GM06990 (cell line): ENCODE measurements around the gene SPECC1L.

Experiments
- DNase-seq: peaks from one replicate; pipeline ENCODE4 v3.0.0-alpha.2; 2011; ENCODE audit not compliant: insufficient read length; ENCODE audit errors: extremely low read depth
- H3K27me3 ChIP-seq: replicated peaks from 2 replicates; pipeline ENCODE4 v1.6.0; 2011; ENCODE audit warnings: low read length; ENCODE audit not compliant: control insufficient read depth, insufficient read depth
- H3K36me3 ChIP-seq: 2 replicates; pipeline ENCODE4 v1.5.1; 2011; ENCODE audit warnings: low read length; ENCODE audit not compliant: control insufficient read depth, insufficient read depth
- H3K4me3 ChIP-seq: replicated peaks from 2 replicates; pipeline ENCODE4 v1.5.1; 2011; ENCODE audit warnings: low read depth, mild to moderate bottlenecking, control low read depth, low read length
- TF ChIP-seq, protein P1 (sequence below): IDR thresholded peaks from 2 replicates; pipeline ENCODE4 v1.5.1; 2011; ENCODE audit warnings: low read length, control low read depth, mild to moderate bottlenecking, inconsistent platforms; ENCODE audit not compliant: insufficient read depth, poor library complexity, severe bottlenecking

Gene SPECC1L

DNA sequence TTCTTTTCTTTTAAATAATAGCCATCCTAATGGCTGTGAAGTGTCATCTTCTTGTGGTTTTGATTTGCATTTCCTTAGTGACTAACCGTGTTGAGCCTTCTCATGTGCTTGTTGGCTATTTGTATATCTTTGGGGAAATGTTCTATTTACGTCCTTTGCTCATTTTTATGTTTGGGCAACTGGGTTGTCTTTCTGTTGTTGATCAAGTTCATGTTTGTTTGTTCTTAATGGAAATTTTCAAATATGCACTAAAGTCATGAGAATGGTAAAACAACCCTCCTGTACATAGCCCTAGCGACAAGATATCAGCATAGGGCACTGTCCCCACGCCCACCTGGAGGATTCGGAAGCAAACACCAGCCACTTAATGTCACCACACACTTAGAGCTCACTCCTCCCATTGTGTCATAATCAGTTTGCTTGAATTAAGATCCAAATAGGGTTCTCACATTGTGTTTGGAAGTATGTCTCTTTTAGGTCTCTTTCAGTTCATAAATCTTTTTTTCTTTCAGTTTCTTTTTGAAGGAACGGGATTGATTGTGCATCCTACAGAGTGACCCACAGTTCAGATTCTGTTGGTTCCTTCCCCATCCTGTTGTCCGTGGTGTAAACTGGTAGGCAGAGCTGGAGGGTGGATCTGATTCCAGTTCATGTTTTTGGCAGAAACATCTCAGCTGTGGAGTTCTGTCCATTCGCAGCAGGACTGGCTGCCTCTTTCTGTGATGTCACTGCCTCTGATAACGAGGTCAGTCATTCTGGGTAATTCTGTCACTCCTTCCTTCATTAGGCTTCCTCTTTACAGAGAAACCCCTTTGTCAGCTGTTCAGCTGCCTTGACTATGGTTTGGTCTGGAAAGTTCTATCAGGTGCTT, 130.3 kb downstream of the SPECC1L start:
- Histone ChIP-seq H3K36me3 (peaks cover 3% of the 10 kb centered on the region), H3K27me3 (no peaks in the 10 kb centered on the region), H3K4me3 (peak overlapping the region; percentile 57)
- TF ChIP-seq, protein P1, sequence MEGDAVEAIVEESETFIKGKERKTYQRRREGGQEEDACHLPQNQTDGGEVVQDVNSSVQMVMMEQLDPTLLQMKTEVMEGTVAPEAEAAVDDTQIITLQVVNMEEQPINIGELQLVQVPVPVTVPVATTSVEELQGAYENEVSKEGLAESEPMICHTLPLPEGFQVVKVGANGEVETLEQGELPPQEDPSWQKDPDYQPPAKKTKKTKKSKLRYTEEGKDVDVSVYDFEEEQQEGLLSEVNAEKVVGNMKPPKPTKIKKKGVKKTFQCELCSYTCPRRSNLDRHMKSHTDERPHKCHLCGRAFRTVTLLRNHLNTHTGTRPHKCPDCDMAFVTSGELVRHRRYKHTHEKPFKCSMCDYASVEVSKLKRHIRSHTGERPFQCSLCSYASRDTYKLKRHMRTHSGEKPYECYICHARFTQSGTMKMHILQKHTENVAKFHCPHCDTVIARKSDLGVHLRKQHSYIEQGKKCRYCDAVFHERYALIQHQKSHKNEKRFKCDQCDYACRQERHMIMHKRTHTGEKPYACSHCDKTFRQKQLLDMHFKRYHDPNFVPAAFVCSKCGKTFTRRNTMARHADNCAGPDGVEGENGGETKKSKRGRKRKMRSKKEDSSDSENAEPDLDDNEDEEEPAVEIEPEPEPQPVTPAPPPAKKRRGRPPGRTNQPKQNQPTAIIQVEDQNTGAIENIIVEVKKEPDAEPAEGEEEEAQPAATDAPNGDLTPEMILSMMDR, result no peak
- DNase-seq, result no peak

DNA sequence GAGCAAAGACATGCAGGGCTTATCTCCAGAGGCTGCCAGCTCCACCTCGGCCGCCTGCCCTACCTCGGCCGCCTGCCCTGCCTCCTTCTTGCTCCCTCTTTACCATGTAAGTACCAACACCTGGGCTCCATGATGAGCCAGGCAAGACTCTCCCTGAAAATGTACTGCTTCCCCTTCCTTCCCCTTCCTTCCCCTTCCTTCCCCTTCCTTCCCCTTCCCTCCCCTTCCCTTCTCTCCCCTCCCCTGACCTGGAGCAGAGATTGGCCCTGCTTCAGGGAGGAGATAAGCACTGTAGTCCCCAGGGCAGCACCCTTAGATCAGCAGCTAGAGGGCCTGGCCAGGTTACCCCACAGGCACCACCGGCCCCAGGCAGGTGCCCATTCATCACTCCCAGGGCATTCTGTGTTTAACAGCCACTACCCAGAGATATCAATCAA, 131.3 kb downstream of the SPECC1L start:
- TF ChIP-seq, protein P1, result no peak
- Histone ChIP-seq H3K27me3 (no peaks in the 10 kb centered on the region), H3K36me3 (peaks cover 3% of the 10 kb centered on the region), H3K4me3 (no peak overlapping the region; the same call in 1 of the 2 replicates)
- no peak for DNase-seq

DNA sequence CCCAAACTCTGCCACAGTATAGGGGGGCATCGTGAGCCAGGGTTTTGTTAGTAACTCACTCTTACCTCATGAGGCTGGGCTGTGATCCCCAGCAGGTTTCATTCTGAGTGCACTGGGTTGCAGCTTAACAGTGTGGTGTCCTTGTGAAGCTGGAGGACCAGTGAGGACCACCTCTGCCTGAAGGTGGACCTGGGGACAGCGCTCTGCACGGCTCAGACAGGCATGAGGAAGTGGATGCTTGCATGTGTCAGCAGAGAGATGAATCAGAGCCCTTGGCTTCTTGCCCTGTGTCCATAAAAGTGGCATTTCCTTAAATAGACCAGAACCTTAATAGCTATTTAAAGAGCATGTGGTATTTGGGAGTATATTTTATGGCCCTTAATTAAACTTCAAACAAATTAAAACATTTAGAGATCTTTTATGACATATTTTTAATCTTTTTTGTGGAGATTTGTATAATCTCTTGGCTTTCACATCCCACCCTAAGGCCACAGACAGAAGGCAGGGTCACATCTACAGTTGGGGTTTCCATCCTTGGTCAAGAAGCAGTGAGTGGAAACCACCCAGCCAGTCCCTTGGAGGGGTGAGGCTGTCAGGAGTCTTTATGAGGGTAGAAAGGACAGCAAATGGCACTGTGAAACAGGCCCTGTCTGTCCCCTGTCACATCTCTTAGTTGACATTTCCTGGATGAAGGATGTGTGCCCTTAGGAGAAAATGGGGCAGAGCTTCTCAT, 132.0 kb downstream of the SPECC1L start:
- TF ChIP-seq, protein P1, result no peak
- DNase-seq, result no peak
- no peaks in the 10 kb centered on the region for H3K27me3 ChIP-seq
- H3K36me3 ChIP-seq, result peaks cover 3% of the 10 kb centered on the region
- peak overlapping the region; percentile 6; the same call in 1 of the 2 replicates for H3K4me3 ChIP-seq

DNA sequence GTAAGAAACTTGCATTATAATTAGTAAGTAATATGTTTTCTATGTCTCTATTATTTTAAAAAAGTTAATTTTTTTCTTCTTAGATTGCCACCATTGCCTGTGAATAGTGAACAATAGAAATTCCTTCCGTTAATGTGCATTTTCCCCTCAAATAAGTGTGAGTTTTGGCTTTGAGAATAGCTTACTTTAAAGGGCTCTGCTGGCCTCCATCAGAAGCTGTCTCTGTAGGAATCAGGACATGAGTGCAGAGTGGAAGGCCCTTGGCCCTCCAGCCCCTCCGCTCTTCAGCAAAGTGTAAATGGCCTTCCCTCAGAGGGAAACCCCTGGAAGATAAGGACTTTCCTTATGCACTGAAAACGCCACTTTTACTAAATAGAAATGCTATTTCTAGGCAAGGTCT, 132.7 kb downstream of the SPECC1L start:
- Histone ChIP-seq H3K27me3 (no peaks in the 10 kb centered on the region), H3K36me3 (peaks cover 3% of the 10 kb centered on the region), H3K4me3 (no peak overlapping the region)
- DNase-seq, result no peak
- TF ChIP-seq, protein P1, result no peak

DNA sequence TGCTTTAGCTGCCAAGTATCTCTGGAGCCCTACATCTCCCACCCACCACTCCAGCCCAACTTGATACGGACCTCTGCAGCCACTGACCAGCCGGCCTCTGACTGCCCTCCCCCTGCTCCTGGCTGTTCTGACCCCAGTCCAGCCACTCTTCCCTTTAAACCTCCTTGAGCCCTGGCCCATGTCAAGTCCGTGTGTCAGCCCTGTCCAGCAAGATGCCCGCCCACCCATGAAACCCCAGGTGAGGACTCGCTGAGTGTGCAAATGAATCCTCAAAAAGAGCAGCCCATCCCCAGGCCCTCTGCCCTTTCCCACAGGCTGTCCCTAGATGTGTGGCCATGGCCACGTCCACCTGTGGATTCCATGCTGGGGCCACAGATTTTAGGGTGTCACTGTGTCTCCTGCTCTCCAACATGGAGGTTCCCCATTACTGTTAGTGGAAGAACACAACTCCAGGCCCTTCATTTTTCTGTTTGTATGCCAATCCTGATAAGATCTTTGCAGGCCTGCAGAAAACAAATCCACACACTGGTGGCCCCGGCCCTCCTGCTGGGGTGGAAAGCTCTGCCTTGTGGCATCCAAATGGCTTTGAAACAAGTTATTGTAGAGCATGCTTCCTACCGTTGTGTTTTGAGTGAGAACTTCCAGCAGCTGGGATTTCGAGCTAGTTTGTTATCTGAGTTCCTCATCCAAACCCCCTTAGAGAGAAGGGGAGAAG, 134.1 kb downstream of the SPECC1L start:
- no peak overlapping the region for H3K4me3 ChIP-seq
- peaks cover 5% of the 10 kb centered on the region for H3K36me3 ChIP-seq
- no peaks in the 10 kb centered on the region for H3K27me3 ChIP-seq
- TF ChIP-seq, protein P1, result no peak
- no peak for DNase-seq
